Vagina (tissue), 2 donors: Measurements from ENCODE around the gene ZNF689.

ENCODE experiments used
- POLR2A ChIP-seq, 2 donors: fragments of 450-650 bp; IDR thresholded peaks; one replicate each; pipeline ENCODE4 v1.6.1; 2017; ENCODE audit warnings: antibody characterized with exemption in 2 of 2, mild to moderate bottlenecking in 2 of 2, moderate library complexity in 2 of 2
- POLR2AphosphoS5 ChIP-seq, 2 donors: sonication (generic); formaldehyde crosslinking; IDR thresholded peaks; one replicate each; pipeline ENCODE4 v1.9.0; 2017; ENCODE audit warnings: antibody characterized with exemption in 2 of 2, mild to moderate bottlenecking in 2 of 2, low read depth in 1 of 2; ENCODE audit not compliant: insufficient read depth in 1 of 2

DNA sequence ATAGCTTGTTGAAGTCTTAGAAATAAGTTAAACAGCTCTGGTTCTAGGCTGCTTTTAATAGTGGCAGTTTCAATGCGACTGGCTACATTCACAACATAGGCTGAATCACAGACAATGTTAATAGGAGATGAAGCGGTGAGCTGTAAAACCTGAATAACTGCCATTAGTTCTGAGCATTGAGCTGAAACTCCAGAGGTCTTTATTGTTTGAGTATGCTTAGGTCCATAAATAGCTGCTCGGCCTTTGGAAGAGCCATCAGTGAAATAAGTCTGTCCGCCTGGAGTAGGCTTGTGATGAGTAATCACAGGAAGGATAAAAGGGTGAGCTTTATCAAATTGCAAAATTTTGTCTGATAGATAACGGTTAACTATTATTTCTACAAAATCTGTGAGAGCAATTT lies 9.4 kb upstream of the ZNF689 start:
- TF ChIP-seq POLR2A (IDR thresholded peaks at IDR 0.05) (no peak), POLR2AphosphoS5 (IDR thresholded peaks at IDR 0.05; ENCODE audit: insufficient read depth in 1 of 2, low read depth in 1 of 2) (no peak)
